ENCODE data around the gene AP2M1. TPM values are rescaled to one million over a fixed set of nuclear protein-coding genes. Genes with fewer than 3 reads are reported as not detected.

Gene AP2M1
- total and polyA plus RNA-seq, 10 of the 15 experiments (the other 5 are each of a cell fraction or from before 2014, with no cell fraction given) = 65.6 to 356 (median 161) TPM

GRCh38 chr3:184203526-184203925 lies 28.9 kb downstream of the AP2M1 start (continued):
- TF ChIP-seq PRDM15 (CRISPR knock-in tag; IDR thresholded peaks at IDR 0.05) (no peak), ELK1 (IDR thresholded peaks at IDR 0.05; ENCODE audit: low read depth, low read length) (no peak), SRF (IDR thresholded peaks at IDR 0.05; ENCODE audit: low read depth in 2 of 2, low read length in 2 of 2) (no peak), YBX1 (IDR thresholded peaks at IDR 0.05) (no peak), MTA3 (IDR thresholded peaks at IDR 0.05; ENCODE audit: borderline replicate concordance, low read length) (no peak), NFYB (IDR thresholded peaks at IDR 0.05; ENCODE audit: insufficient read depth, low read depth, low read length) (no peak)

GRCh38 chr3:184209146-184209923 lies 34.7 kb downstream of the AP2M1 start:
- BruUV-seq (replicated peaks) = no TSS peak
- Histone ChIP-seq H3K4me1 (ENCODE audit: control insufficient read depth, insufficient read depth, low read length) (no peaks in the 10 kb centered on the region), H2AFZ (ENCODE audit: control insufficient read depth, low read depth, low read length) (no peak overlapping the region), H3K27me3 (replicated peaks in 1 of 2; ENCODE audit: control insufficient read depth in 2 of 2, insufficient read depth in 2 of 2, low read length in 1 of 2) (peaks cover 2 to 4% of the 10 kb centered on the region in 2 experiments; a peak in 2 of 4 replicates), H3K4me3 (no peak overlapping the region), H3K4me2 (ENCODE audit: control insufficient read depth, insufficient read depth) (no peak overlapping the region), H3K36me3 (ENCODE audit: control insufficient read depth in 2 of 2, insufficient read depth in 2 of 2, low read length in 1 of 2) (no peaks in the 10 kb centered on the region), H3K79me2 (ENCODE audit: control insufficient read depth, insufficient read depth, low read length) (no peaks in the 10 kb centered on the region), H3K9me3 (replicated peaks; ENCODE audit: control insufficient read depth, insufficient read depth, low read length) (no peaks in the 10 kb centered on the region), H3K9ac (ENCODE audit: control insufficient read depth, insufficient read depth, low read length) (no peak overlapping the region), H4K20me1 (ENCODE audit: control insufficient read depth, insufficient read depth) (no peaks in the 10 kb centered on the region), H3K27ac (ENCODE audit: control insufficient read depth, insufficient read depth) (no peak overlapping the region)
- intact Hi-C loops (cut with micrococcal nuclease; ENCODE audit: unreplicated experiment) (no loop called here), in situ Hi-C loops (cut with MboI) (no loop called here)
- ATAC-seq (no peak), DNase-seq (ENCODE audit: low read depth, low spot score) (no peak), FAIRE-seq (no peak)
- ChIA-PET CTCF (interaction anchor here (1.0 kb wide), 1 partner anchor 41 kb away, joined by 3 read pairs; no protein-coding TSS in a partner anchor), RAD21 (ENCODE audit: unreplicated experiment) (no interaction called here), POLR2A (interaction anchor here (0.5 kb wide), 1 partner anchor 457 kb away, joined by 4 read pairs; no protein-coding TSS in a partner anchor), SMC1A (ENCODE audit: uncharacterized antibody, unreplicated experiment) (no interaction called here)
- WGBS (ENCODE audit: insufficient coverage, insufficient replicate concordance, low lambda C conversion rate, missing lambda C conversion rate) = 56% methylated on average over 11 of the region's 11 CpGs
- TF ChIP-seq JUND (IDR thresholded peaks at IDR 0.05; ENCODE audit: low read depth, low read length) = no peak
- no peak for TF ChIP-seq SUZ12 (IDR thresholded peaks at IDR 0.05; ENCODE audit: unreplicated experiment)
- no peak for TF ChIP-seq SMAD1 (IDR thresholded peaks at IDR 0.05; ENCODE audit: low read depth, partially characterized antibody)
- no peak for TF ChIP-seq CHD4 (IDR thresholded peaks at IDR 0.05)
- no peak for TF ChIP-seq ZBED1 (IDR thresholded peaks at IDR 0.05; ENCODE audit: borderline replicate concordance)
- TF ChIP-seq IRF5 (IDR thresholded peaks at IDR 0.05; ENCODE audit: borderline replicate concordance) = no peak
- TF ChIP-seq CBX3 (IDR thresholded peaks at IDR 0.05; ENCODE audit: borderline replicate concordance, low read depth) = no peak

Measured in GM12878 (cell line).